Thyroid gland (tissue), 4 donors: Measurements from ENCODE around the gene EFNA1.

Experiments used
- POLR2A ChIP-seq, 2 donors: fragments of 450-650 bp; IDR thresholded peaks; one replicate each; pipeline ENCODE4 v1.6.1; 2017; ENCODE audit warnings: antibody characterized with exemption in 2 of 2, mild to moderate bottlenecking in 2 of 2, moderate library complexity in 1 of 2
- TF ChIP-seq, protein P1 (sequence below), 6 experiments: fragments of 200-600 bp in 3 of 6; fragments of 450-650 bp in 3 of 6; sonication (generic) in 3 of 6; IDR thresholded peaks; one replicate each; pipeline ENCODE4 v1.5.1; 2016 to 2019; ENCODE audit warnings: antibody characterized with exemption in 6 of 6, mild to moderate bottlenecking in 2 of 6, inconsistent platforms in 1 of 6, moderate library complexity in 1 of 6

DNA sequence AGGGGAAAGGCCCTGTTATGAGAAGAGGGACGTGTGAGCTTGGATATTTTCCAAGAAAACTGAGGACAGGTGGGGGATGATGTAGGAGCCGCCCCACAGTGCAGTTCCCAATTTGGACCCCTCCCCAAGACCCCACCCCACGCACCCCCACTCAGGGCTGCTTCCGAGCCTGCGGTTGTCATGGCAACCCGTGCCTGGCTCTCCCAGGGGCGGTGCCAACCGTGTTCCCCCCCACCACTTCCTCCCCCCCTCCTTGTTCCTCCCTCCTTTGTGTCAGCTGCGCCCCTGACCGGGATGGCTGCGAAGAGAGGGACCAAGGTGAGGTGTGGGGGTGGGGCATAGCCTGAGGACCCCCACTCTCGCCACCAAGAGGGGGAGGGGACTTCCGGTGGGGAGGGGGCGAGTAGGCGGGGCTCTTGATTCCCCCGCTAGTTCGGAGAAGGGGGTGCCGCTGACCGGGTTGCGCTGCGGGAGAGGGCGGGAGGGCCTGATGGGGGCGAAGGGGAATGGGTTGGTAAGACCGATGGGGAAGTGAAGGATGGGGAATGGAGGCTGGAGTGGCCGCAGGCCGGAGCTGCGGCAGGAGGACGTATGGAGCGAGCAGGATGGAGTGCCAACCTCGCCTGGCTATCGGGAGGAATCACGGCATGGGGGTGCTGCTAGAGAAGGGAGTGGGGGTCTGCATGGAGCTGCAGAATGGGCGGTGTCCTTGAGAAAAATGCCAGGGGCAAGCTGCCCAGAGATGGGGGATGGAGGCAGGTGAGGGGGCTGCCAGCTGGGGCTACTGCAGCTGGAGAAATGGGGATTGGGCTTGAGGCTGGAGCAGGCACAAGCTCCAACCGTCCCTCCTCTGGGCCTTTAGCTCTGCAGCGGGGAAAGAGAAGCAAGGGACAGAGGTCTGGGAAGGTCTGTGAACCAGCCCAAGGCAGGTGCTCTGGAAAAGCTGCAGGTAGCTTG lies 46.9 kb downstream of the EFNA1 start:
- TF ChIP-seq, protein P1, sequence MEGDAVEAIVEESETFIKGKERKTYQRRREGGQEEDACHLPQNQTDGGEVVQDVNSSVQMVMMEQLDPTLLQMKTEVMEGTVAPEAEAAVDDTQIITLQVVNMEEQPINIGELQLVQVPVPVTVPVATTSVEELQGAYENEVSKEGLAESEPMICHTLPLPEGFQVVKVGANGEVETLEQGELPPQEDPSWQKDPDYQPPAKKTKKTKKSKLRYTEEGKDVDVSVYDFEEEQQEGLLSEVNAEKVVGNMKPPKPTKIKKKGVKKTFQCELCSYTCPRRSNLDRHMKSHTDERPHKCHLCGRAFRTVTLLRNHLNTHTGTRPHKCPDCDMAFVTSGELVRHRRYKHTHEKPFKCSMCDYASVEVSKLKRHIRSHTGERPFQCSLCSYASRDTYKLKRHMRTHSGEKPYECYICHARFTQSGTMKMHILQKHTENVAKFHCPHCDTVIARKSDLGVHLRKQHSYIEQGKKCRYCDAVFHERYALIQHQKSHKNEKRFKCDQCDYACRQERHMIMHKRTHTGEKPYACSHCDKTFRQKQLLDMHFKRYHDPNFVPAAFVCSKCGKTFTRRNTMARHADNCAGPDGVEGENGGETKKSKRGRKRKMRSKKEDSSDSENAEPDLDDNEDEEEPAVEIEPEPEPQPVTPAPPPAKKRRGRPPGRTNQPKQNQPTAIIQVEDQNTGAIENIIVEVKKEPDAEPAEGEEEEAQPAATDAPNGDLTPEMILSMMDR (IDR thresholded peaks at IDR 0.05): no peak
- no peak for TF ChIP-seq POLR2A (IDR thresholded peaks at IDR 0.05)
